Trophoblast cell (in vitro differentiated cells and primary cell): Measurements from ENCODE around the gene POLN.
"Not testable (repeated sequence)": the region's sequence is repeated elsewhere in the genome, so short reads cannot be mapped to it uniquely, and the experiment has no call there.

Source experiments
- DNase-seq, 2 donors: peaks; one replicate each; pipeline ENCODE4 v3.0.0-alpha.2; 2016
- H2AFZ ChIP-seq: 2 replicates; pipeline ENCODE4 v1.6.1; 2013; ENCODE audit warnings: low read length, moderate library complexity, mild to moderate bottlenecking; ENCODE audit not compliant: insufficient read depth, poor library complexity
- H2AK5ac ChIP-seq: 2 replicates; pipeline ENCODE4 v1.6.1; 2013; ENCODE audit warnings: mild to moderate bottlenecking, low read length
- H2BK120ac ChIP-seq: 2 replicates; pipeline ENCODE4 v1.6.1; 2013; ENCODE audit warnings: low read length, mild to moderate bottlenecking, moderate library complexity; ENCODE audit not compliant: insufficient read depth, poor library complexity
- H2BK12ac ChIP-seq: 2 replicates; pipeline ENCODE4 v1.6.1; 2013; ENCODE audit warnings: mild to moderate bottlenecking, low read length, moderate library complexity
- H2BK5ac ChIP-seq: 2 replicates; pipeline ENCODE4 v1.6.1; 2013; ENCODE audit warnings: low read length, low read depth, moderate library complexity, mild to moderate bottlenecking; ENCODE audit not compliant: poor library complexity
- H3K14ac ChIP-seq: 2 replicates; pipeline ENCODE4 v1.6.1; 2013; ENCODE audit warnings: mild to moderate bottlenecking, low read length
- H3K18ac ChIP-seq: 2 replicates; pipeline ENCODE4 v1.6.1; 2013; ENCODE audit warnings: mild to moderate bottlenecking, low read length
- H3K23ac ChIP-seq: 2 replicates; pipeline ENCODE4 v1.6.1; 2013; ENCODE audit warnings: low read length
- H3K27ac ChIP-seq: 2 replicates; pipeline ENCODE4 v1.5.1; 2013; ENCODE audit warnings: low read depth, mild to moderate bottlenecking, inconsistent platforms, low read length, moderate library complexity
- H3K27me3 ChIP-seq: 2 replicates; pipeline ENCODE4 v1.6.1; 2013; ENCODE audit warnings: inconsistent platforms, mild to moderate bottlenecking, low read length, moderate library complexity; ENCODE audit not compliant: insufficient read depth
- H3K36me3 ChIP-seq, 2 experiments: 1 replicate in 1 of 2; 2 replicates in 1 of 2; pipeline ENCODE4 v1.6.1; 2013; ENCODE audit warnings: low read length in 2 of 2, mild to moderate bottlenecking in 2 of 2, moderate library complexity in 1 of 2; ENCODE audit not compliant: insufficient read depth in 2 of 2, control insufficient read depth in 1 of 2
- H3K4ac ChIP-seq: 2 replicates; pipeline ENCODE4 v1.6.1; 2013; ENCODE audit warnings: low read depth, mild to moderate bottlenecking, low read length, moderate library complexity
- H3K4me1 ChIP-seq, 2 experiments: 1 replicate in 1 of 2; 2 replicates in 1 of 2; pipeline ENCODE4 v1.6.1; 2013; ENCODE audit warnings: low read length in 2 of 2, mild to moderate bottlenecking in 2 of 2, moderate library complexity in 1 of 2; ENCODE audit not compliant: insufficient read depth in 2 of 2, control insufficient read depth in 1 of 2
- H3K4me2 ChIP-seq: 2 replicates; pipeline ENCODE4 v1.6.1; 2013; ENCODE audit warnings: inconsistent platforms, mild to moderate bottlenecking, low read length, moderate library complexity
- H3K4me3 ChIP-seq: 2 replicates; pipeline ENCODE4 v1.5.1; 2013; ENCODE audit warnings: mild to moderate bottlenecking, low read depth, low read length, inconsistent platforms
- H3K79me1 ChIP-seq: one replicate; pipeline ENCODE4 v1.6.1; 2013; ENCODE audit warnings: low read length
- H3K79me2 ChIP-seq: 2 replicates; pipeline ENCODE4 v1.6.1; 2013; ENCODE audit warnings: low read length, mild to moderate bottlenecking; ENCODE audit not compliant: control insufficient read depth, insufficient read depth, poor library complexity
- H3K9ac ChIP-seq: 2 replicates; pipeline ENCODE4 v1.6.1; 2013; ENCODE audit warnings: mild to moderate bottlenecking, low read length
- H3K9me3 ChIP-seq: 2 replicates; pipeline ENCODE4 v1.6.1; 2013; ENCODE audit warnings: low read depth, mild to moderate bottlenecking, control low read depth, inconsistent platforms, low read length; ENCODE audit not compliant: insufficient read depth
- H4K12ac ChIP-seq: 2 replicates; pipeline ENCODE4 v1.6.1; 2013; ENCODE audit warnings: low read depth, mild to moderate bottlenecking, low read length, moderate library complexity
- H4K8ac ChIP-seq: 2 replicates; pipeline ENCODE4 v1.6.1; 2013; ENCODE audit warnings: low read depth, mild to moderate bottlenecking, low read length, moderate library complexity
- H4K91ac ChIP-seq: one replicate; pipeline ENCODE4 v1.6.1; 2013; ENCODE audit warnings: low read depth, mild to moderate bottlenecking, low read length, moderate library complexity
- WGBS: extraction: QIAGEN DNeasy Blood & Tissue Kit; methylation state at CpG from one replicate; pipeline ENCODE4 v1.1.7; 2013; ENCODE audit warnings: missing lambda C conversion rate; ENCODE audit not compliant: insufficient read length, insufficient coverage; ENCODE audit errors: extremely low coverage; 5-methylcytosine and 5-hydroxymethylcytosine counted together

Gene POLN

GRCh38 chr4:2226261-2226660, 15.7 kb downstream of the POLN start:
- whole genome bisulfite sequencing = no CpG with 5 or more reads among the region's 2 CpGs
- H3K36me3 ChIP-seq = peaks cover 0 to 8% of the 10 kb centered on the region in 2 experiments

GRCh38 chr4:2222838-2223237, 19.1 kb downstream of the POLN start:
- H2AK5ac ChIP-seq = no peak overlapping the region

More at GRCh38 chr4:2226261-2226660, 15.7 kb downstream of the POLN start:
- no peak overlapping the region for H3K4me2 ChIP-seq
- no peaks in the 10 kb centered on the region for H3K79me1 ChIP-seq
- H2BK5ac ChIP-seq = no peak overlapping the region
- H3K4ac ChIP-seq = no peak overlapping the region
- no peaks in the 10 kb centered on the region for H3K27me3 ChIP-seq
- no peak overlapping the region for H3K23ac ChIP-seq
- H4K12ac ChIP-seq = no peak overlapping the region
- no peak overlapping the region for H4K91ac ChIP-seq
- H3K27ac ChIP-seq = no peak overlapping the region
- no peak overlapping the region for H3K4me3 ChIP-seq
- H2BK12ac ChIP-seq = no peak overlapping the region
- H3K4me1 ChIP-seq = no peaks in the 10 kb centered on the region
- no peaks in the 10 kb centered on the region for H3K9me3 ChIP-seq
- no peak overlapping the region for H4K8ac ChIP-seq
- no peak overlapping the region for H2AK5ac ChIP-seq
- H2BK120ac ChIP-seq = no peak overlapping the region
- no peak overlapping the region for H3K9ac ChIP-seq
- no peaks in the 10 kb centered on the region for H3K79me2 ChIP-seq
- H2AFZ ChIP-seq = no peak overlapping the region
- no peak overlapping the region for H3K18ac ChIP-seq
- no peak for DNase-seq
- H3K14ac ChIP-seq = no peak overlapping the region

GRCh38 chr4:2221378-2221777, 20.5 kb downstream of the POLN start:
- not testable (repeated sequence) for H3K27ac ChIP-seq, DNase-seq, H3K4me1 ChIP-seq, H3K9ac ChIP-seq, H3K4ac ChIP-seq, H3K9me3 ChIP-seq, H3K4me2 ChIP-seq, H3K36me3 ChIP-seq, H3K27me3 ChIP-seq, H3K18ac ChIP-seq, H3K79me1 ChIP-seq, H2AFZ ChIP-seq, H2AK5ac ChIP-seq, H3K23ac ChIP-seq, H3K14ac ChIP-seq, H4K91ac ChIP-seq, H3K4me3 ChIP-seq, H2BK5ac ChIP-seq, H4K12ac ChIP-seq, H3K79me2 ChIP-seq, H2BK12ac ChIP-seq, H2BK120ac ChIP-seq, H4K8ac ChIP-seq
- no CpG with 5 or more reads among the region's 4 CpGs for WGBS

More at GRCh38 chr4:2222838-2223237, 19.1 kb downstream of the POLN start:
- Histone ChIP-seq H3K4me2 (no peak overlapping the region), H3K27me3 (no peaks in the 10 kb centered on the region), H3K79me1 (no peaks in the 10 kb centered on the region), H4K8ac (no peak overlapping the region), H2BK12ac (no peak overlapping the region), H3K79me2 (no peaks in the 10 kb centered on the region), H3K4me3 (no peak overlapping the region), H3K23ac (no peak overlapping the region), H4K12ac (no peak overlapping the region), H3K9me3 (no peaks in the 10 kb centered on the region), H3K18ac (no peak overlapping the region), H2BK120ac (no peak overlapping the region), H3K27ac (no peak overlapping the region), H3K9ac (no peak overlapping the region), H3K4ac (no peak overlapping the region), H3K14ac (no peak overlapping the region), H3K4me1 (no peaks in the 10 kb centered on the region), H2AFZ (no peak overlapping the region), H4K91ac (no peak overlapping the region), H2BK5ac (no peak overlapping the region), H3K36me3 (peaks cover 0 to 8% of the 10 kb centered on the region in 2 experiments)
- WGBS = no CpG with 5 or more reads among the region's 2 CpGs
- no peak for DNase-seq

- Histone ChIP-seq H4K12ac (no peak overlapping the region), H2BK5ac (no peak overlapping the region), H4K91ac (no peak overlapping the region), H3K18ac (no peak overlapping the region), H3K36me3 (peaks cover 0 to 6% of the 10 kb centered on the region in 2 experiments), H3K9me3 (peaks cover 1% of the 10 kb centered on the region), H2BK12ac (no peak overlapping the region), H3K27ac (no peak overlapping the region), H3K4me3 (no peak overlapping the region), H3K4me1 (no peaks in the 10 kb centered on the region), H2BK120ac (no peak overlapping the region), H3K9ac (no peak overlapping the region), H2AFZ (no peak overlapping the region), H4K8ac (no peak overlapping the region), H3K4me2 (no peak overlapping the region), H3K79me1 (no peaks in the 10 kb centered on the region), H3K79me2 (no peaks in the 10 kb centered on the region), H3K23ac (no peak overlapping the region), H3K14ac (no peak overlapping the region), H3K4ac (no peak overlapping the region), H3K27me3 (no peaks in the 10 kb centered on the region), H2AK5ac (no peak overlapping the region)
- DNase-seq = peak; percentile 52 to 84
- no CpG with 5 or more reads among the region's 10 CpGs for WGBS
These were observed 21.8 kb downstream of the POLN start for GRCh38 chr4:2220016-2220630.
